ENCODE data around the gene GDF9. TPM values are rescaled to one million over a fixed set of nuclear protein-coding genes. Genes with fewer than 3 reads are reported as not detected.

The GDF9 gene
- total and polyA plus RNA-seq, 10 of the 15 experiments (the other 5 are each of a cell fraction or from before 2014, with no cell fraction given) = 0.11 to 1.5 (median 0.34) TPM

DNA sequence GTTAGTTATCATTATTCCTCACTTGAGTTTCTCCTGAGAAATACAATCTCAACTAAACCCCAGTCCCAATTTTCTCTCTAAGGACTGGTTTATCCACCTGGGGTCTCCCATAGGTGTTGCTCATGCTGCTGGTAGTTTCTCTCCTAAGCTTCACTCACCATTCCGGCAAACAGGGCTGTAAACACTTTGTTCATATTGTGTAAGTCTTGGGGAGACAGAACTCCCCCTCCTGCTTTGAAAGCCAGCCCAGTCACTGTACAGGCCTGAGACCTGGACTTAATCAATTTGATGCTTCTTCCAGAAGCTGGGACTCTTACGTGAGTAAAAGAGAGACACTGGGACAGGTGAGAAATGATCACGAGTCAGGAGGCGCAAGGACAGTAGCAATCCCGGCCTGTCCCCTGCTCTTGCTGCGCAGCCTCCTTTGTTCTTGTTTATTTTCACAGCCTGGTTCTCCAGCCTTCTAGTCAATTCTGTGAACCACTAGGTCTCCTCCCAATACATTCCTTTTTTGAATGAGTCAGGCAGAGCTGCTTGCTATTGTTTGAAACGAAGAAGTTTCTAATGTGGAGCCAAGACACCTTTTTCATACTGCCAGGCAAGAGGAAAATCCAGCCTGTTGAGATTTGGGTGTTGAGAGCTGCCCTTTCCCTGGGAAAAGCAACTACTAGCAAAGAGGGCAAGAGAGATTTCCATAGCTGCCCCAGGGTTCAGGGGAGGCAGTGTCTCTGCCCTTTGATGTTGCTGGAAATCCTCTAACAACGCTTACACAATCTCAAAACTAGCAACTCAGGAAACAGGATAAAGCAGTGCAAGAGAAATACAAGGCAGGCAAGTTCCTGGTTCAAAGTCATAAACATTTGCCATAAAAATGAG lies 26.6 kb downstream of the GDF9 start (continued):
- no peak for TF ChIP-seq CEBPZ (IDR thresholded peaks at IDR 0.05; ENCODE audit: low read depth, low read length)
- no peak for TF ChIP-seq YY1 (IDR thresholded peaks at IDR 0.05; ENCODE audit: low read depth, low read length)
- TF ChIP-seq IRF3 (IDR thresholded peaks at IDR 0.05) = no peak
- no peak for TF ChIP-seq ATF7 (IDR thresholded peaks at IDR 0.05; ENCODE audit: low read depth)
- TF ChIP-seq STAT1 (conservative IDR thresholded peaks at IDR 0.05) = no peak
- TF ChIP-seq CUX1 (IDR thresholded peaks at IDR 0.05; ENCODE audit: insufficient replicate concordance, low read depth, low read length) = no peak
- TF ChIP-seq, protein P1, sequence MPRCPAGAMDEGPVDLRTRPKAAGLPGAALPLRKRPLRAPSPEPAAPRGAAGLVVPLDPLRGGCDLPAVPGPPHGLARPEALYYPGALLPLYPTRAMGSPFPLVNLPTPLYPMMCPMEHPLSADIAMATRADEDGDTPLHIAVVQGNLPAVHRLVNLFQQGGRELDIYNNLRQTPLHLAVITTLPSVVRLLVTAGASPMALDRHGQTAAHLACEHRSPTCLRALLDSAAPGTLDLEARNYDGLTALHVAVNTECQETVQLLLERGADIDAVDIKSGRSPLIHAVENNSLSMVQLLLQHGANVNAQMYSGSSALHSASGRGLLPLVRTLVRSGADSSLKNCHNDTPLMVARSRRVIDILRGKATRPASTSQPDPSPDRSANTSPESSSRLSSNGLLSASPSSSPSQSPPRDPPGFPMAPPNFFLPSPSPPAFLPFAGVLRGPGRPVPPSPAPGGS (IDR thresholded peaks at IDR 0.05; ENCODE audit: borderline replicate concordance, insufficient read depth, low read depth, low read length, poor library complexity, severe bottlenecking) = no peak
- no peak for TF ChIP-seq FOS (IDR thresholded peaks at IDR 0.05; ENCODE audit: borderline replicate concordance, extremely low read depth, insufficient read length)
- TF ChIP-seq, protein P2, sequence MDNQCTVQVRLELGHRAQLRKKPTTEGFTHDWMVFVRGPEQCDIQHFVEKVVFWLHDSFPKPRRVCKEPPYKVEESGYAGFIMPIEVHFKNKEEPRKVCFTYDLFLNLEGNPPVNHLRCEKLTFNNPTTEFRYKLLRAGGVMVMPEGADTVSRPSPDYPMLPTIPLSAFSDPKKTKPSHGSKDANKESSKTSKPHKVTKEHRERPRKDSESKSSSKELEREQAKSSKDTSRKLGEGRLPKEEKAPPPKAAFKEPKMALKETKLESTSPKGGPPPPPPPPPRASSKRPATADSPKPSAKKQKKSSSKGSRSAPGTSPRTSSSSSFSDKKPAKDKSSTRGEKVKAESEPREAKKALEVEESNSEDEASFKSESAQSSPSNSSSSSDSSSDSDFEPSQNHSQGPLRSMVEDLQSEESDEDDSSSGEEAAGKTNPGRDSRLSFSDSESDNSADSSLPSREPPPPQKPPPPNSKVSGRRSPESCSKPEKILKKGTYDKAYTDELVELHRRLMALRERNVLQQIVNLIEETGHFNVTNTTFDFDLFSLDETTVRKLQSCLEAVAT (IDR thresholded peaks at IDR 0.05) = no peak

Data from GM12878 (cell line).